DMS 273 (cell line): ENCODE measurements around the gene APOBEC3A.

Source experiments
- DNase-seq: peaks from one replicate; lab custom pipeline; 2025; ENCODE audit not compliant: unreplicated experiment; lab: John Stamatoyannopoulos, UW

Gene APOBEC3A

DNA sequence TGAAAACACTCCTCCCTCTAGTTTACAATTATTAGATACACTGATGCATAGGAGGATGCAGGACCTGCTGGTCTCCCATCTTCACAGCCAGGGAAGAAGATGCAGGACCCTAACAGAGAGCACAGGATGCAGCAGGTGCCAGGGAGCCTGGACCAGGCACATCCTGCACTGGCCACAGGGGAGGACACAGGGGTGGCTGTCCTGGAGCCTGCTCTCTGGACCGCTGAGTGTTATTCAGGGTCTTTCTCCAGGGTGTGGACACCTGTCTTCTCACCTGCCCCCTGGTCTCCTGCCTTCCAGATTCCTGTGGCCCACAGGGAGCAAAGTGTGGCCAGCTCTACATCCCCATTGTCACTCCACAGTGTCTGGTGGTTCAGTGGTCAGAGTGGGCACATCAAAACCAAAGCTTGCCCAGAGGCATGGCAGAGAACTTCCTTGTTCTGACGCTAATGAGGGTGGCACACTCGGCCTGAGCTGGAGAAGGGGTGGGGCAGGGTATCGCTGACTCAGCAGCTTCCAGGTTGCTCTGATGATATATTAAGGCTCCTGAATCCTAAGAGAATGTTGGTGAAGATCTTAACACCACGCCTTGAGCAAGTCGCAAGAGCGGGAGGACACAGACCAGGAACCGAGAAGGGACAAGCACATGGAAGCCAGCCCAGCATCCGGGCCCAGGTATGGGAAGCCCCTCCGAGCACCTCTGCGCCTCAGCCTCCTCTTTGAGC, at the start of gene APOBEC3A:
TSS of gene APOBEC3A (plus strand) at position 564 of the 725 bp plus-strand sequence. CDS start at position 647, 83 bp downstream.
- DNase-seq = no peak

- no peak for DNase-seq
These were observed 49.6 kb upstream of the APOBEC3A start for GRCh38 chr22:38907767-38908166.

DNA sequence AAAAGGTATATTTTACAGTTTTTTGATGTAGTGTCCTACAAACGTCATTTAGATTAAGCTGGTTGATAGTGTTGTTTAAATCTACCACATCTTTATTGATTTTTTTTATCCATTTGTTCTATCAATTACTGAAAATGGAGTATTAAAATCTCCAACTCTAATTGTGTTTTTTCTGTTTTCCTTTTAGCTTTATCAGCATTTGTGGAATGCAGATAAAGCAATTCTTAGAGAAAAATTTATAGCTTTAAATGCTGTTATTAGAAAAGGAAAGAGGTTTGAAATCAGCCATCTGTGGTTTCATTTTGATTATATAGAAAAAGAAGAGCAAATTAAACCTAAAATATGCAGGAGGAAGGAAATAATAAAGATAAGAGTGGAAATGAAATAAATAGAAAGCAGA, 46.0 kb upstream of the APOBEC3A start:
- DNase-seq = no peak

DNA sequence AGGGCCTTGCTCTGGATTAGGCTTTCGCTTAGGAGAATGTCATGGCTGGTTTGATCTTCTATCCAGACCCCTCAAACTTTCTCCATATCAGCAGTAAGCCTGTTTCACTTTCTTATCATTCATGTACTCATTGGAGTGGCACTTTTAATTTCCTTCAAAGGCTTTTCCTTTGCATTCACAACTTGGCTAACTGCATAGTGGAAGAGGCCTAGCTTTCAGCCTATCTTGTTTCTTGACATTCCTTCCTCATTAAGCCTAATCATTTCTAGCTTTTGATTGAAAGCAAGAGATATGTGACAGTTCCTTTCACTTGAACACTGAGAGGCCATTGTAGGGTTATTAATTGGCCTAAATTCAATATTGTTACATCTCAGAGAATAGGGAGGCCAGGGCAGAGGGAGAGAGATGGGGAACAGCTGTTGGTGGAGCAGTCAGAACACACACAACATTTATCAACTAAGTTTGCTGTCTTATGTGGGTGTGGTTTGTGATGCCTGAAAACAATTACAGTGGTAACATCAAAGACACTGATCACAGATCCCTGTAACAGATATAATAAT, 37.7 kb upstream of the APOBEC3A start:
- no peak for DNase-seq

- no peak for DNase-seq
These were observed 36.3 kb upstream of the APOBEC3A start for GRCh38 chr22:38921120-38921519.

DNA sequence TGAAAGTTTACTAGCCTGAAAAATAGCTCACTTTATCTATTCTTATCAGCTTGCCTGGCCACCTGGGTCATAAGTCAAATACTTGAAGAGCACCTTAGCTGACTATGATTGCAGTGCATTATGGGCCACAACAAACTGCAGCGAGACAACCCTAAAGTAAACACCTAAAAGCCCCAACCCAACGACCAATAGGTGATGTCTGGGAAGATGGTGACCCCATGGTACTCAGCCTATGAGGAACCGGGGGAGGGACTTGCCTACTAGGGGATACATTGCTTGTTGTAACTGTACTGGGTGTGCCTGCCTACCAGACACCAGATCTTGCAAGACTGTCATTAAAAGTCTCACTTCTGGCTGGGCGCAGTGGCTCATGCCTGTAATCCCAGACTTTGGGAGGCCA, 35.6 kb upstream of the APOBEC3A start:
- no peak for DNase-seq

- peak; percentile 81 for DNase-seq
These were observed 33.7 kb upstream of the APOBEC3A start for GRCh38 chr22:38923463-38924346.

- DNase-seq = peak; percentile 60
These were observed 33.0 kb upstream of the APOBEC3A start for GRCh38 chr22:38924347-38924952.

DNA sequence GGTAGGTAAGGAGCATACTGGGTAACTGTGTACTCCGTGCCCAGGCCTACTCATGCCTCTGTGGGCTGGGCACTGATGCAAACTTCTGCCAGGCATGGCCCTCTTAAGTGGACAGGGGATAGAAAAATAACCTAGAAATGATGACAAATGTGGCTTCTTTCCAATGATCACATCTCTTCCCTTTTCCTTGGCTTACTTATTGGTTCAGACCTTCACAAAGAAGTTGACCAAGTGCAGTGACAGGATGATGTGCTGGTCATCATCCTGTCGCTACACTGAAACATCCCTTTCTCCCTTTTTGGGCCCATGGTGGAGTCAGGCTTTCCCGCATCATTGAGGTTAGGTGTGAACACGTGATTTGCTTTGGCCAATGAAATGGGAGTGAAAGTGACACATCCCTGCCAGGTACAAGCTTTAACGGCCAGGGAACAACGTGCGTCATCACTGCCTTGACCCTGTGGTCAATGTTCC, 31.8 kb upstream of the APOBEC3A start:
- no peak for DNase-seq

- DNase-seq = peak; percentile 88
These were observed 30.2 kb upstream of the APOBEC3A start for GRCh38 chr22:38927033-38927781.

GRCh38 chr22:38930512-38930911, 26.9 kb upstream of the APOBEC3A start:
- no peak for DNase-seq

DNA sequence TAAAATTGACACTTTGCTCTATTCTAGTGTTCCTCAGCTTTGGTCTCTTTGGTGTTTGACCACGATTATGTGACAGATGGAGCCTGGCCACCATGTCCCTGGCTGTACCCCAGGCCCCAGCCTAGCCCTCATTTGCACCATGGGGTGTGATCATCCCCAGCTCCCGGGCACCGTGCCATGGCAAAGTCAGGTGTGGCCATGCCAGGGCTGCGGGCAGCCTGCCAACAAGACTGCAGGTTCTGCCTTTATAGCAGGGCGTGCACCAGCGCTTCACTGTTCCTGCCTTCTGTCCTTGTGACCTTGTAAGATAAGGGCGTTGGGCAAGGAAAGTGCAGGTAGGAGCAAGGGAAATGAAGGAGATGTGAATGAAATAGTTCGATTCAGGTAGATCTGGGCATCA, 22.4 kb upstream of the APOBEC3A start:
- DNase-seq = peak; percentile 81

DNA sequence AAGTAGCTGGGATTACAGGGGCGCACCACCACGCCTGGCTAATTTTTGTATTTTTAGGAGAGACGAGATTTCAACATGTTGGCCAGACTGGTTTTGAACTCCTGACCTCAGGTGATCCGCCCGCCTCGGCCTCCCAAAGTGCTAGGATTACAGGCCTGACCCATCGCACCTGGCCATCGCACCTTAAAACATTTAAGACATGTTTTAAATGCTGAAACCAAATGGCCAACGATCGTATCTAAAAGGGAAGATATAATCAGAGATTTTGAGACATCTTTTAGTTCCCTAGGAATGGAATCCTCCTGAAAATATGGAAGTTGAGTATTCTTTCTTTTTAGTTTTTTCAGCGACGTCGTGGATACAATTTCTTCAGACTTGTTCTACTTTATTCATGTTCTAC, 21.8 kb upstream of the APOBEC3A start:
- no peak for DNase-seq

DNA sequence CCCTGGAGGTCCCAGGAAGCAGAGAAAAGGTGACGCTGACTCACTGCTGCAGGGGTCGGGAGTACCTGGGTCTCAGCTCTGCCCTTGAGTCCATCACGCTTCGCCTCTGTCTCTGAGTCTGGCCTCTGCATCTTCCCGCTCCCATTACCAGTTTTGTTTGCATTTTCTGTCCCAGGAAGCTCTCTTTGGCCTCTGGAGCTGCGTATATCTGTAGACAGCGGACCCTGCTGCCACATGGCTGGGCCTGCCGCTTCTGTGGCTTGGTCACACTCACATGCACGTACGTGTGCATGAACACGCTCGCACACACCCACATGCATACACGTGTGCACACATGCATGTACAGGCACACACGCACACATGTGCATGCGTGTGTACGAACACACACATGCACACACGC, 20.8 kb upstream of the APOBEC3A start:
- no peak for DNase-seq

- no peak for DNase-seq
These were observed 20.4 kb upstream of the APOBEC3A start for GRCh38 chr22:38937036-38937435.

- no peak for DNase-seq
These were observed 19.9 kb upstream of the APOBEC3A start for GRCh38 chr22:38937541-38937940.

GRCh38 chr22:38938221-38938620, 19.2 kb upstream of the APOBEC3A start:
- DNase-seq = no peak

DNA sequence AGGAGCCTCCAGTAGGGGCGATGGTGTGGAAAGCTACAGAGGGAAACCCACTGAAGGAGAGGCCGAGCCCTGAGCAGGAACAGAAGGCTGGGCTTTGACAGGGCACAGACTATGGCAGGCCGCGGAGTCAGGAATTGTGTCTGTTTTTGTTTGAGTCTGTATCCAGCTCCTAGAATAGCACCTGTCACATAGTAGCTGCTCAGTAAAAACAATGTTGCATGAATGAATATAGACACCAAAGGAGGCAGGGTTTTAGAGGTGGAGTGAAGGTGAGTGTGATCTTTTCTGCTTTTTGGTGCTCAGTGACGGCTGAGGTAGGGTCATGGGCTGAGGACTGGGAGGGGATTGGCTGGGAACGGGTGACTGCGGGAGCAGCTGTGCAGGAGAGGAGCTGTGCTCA, 18.5 kb upstream of the APOBEC3A start:
- no peak for DNase-seq

DNA sequence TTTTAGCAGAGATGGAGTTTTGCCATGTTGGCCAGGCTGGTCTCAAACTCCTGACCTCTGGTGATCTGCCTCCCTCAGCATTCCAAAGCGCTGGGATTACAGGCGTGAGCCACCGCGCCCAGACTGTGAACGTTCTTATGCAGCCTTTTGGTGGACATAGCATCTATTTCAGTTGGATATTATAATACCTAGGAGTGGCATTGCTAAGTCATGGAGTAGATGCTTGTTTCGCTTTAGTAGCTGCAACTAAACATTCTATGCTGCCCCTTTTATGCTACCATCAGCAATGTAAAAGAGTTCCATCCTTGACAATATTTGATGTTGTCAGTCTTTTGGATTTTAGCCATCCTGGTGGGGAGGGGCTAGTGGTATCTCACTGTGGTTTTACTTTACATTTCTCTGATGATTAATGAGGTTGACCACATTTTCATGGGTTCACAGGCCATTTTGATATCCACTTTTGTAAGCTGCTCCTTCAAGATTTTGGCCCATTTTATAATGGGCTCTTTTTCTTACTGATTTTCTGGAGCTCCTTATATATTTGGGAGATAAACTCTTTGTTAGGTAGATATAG, 16.5 kb upstream of the APOBEC3A start:
- no peak for DNase-seq

- no peak for DNase-seq
These were observed 15.9 kb upstream of the APOBEC3A start for GRCh38 chr22:38941488-38941987.
